Glomerular visceral epithelial cell (primary cell): ENCODE results near the gene JAML.

Experiments used
- DNase-seq: peaks from one replicate; pipeline ENCODE4 v3.0.0-alpha.2; 2016; ENCODE audit errors: extremely low spot score

The JAML gene

DNA sequence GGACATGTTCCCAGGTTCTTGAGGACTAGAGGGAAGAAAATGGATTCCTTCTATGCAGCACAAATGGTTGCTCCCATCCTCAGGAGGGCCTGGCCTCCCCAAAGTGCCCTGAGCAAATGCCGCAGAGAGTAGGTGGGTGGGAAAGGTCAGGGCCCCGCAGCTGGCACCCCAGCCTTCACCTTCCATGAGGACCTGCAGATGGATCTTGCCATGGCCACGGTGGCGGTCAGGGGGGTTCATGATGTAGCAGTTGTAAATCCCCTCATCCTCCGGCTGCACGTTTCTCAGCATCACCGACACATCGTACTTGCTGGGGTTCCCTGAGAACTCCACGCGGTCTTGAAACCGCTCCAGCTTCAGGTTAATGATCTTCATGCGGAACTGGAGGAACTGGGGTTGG is 56.9 kb downstream of the JAML start:
- DNase-seq = no peak

DNA sequence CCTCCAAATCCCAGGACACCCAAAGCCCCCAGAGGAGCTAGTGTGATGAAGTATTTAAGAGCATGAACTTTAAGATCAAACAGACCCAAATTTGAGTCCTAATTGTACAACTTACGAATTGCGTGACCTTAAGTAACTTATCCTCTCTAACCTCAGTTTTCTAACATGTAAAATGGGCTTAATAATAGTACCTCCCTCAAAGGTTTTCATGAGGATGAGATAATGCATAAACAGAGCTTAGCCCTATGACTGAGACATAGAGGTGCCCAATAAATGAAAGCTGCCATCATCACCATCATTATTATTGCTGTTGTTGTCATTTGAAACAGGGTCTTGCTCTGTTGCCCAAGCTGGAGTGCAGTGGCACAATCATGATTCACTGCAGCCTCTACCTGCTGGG is 57.6 kb downstream of the JAML start:
- DNase-seq = no peak

DNA sequence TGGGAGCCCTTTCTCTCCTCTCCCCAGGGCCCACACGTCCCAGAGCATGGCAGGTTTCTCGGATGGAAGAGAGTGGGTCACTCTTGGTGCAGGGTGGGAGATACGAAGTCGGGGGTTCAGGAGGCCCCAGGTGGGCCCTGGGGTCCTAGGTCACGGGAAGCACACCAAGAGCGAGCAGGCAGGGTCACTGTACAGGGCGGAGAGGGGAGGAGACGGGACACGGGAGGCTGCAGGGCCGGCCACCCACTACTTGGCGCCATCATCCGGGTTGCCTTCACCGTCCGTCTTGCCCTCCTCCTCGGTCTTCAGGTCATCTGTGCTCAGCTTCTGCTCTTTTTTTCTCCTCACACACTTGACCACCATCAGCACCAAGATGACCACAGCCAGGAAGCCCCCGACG is 58.2 kb downstream of the JAML start:
- DNase-seq = no peak

DNA sequence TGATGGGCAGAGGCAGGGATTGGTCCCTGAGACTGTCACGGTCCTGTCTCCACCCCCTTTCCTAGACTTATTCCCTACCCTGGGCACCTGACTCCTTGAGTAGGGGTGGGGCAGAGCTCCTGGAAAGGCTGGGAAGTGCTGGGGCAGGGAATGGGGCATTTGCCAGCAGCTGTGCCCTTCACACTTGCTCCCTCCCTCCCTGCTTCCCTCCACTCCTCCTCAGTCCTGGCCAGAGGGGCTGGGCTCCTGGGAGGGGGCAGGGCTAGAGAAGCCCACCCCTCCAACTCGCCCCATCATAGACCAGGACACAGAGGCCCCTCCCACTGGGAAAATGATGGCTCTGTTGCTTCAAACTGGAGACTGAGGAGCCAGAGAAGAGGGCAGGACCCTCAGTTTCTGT is 59.9 kb downstream of the JAML start:
- DNase-seq = no peak

DNA sequence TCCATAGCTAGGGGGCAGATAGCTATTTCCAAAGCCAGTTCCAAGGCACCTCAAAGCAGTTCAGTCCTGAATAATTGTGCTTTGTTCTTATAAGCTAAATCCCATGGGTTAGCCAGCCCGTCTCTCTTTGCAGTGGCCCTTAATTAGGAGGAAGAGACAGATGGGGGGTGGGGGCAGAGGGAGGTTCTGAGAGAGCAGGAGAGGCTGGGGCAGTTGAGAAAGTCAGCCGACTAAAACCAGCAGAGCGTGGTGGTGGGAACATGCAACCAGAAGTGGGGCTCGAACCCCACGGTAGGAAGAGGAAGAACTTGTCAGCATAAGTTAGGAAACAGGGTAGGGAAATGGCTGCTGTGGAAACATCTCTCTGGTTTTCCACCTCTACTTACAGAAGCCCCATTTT is 61.3 kb downstream of the JAML start:
- no peak for DNase-seq

GRCh38 chr11:118162846-118163245 is 62.0 kb downstream of the JAML start:
- DNase-seq = no peak

DNA sequence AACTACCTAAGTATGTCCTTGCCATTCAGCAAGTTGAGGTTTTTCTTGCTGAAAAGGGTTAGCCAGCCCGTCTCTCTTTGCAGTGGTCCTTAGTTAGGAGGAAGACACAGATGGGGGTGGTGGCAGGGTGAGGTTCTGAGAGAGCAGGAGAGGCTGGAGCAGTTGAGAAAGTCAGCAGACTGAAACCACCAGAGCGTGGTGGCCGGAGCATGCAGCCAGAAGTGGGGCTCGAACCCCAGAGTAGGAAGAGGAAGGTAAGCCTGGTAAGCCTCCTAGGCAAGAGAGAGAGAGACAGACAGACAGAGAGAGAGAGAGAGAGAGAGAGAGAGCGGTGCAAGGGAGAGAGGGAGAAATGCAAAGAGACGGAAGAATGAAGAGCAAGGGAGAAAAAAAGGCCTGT is 63.0 kb downstream of the JAML start:
- no peak for DNase-seq

- no peak for DNase-seq
Observed at GRCh38 chr11:118157186-118157895, 67.5 kb downstream of the JAML start.

GRCh38 chr11:118156531-118157185 is 68.2 kb downstream of the JAML start:
- no peak for DNase-seq

DNA sequence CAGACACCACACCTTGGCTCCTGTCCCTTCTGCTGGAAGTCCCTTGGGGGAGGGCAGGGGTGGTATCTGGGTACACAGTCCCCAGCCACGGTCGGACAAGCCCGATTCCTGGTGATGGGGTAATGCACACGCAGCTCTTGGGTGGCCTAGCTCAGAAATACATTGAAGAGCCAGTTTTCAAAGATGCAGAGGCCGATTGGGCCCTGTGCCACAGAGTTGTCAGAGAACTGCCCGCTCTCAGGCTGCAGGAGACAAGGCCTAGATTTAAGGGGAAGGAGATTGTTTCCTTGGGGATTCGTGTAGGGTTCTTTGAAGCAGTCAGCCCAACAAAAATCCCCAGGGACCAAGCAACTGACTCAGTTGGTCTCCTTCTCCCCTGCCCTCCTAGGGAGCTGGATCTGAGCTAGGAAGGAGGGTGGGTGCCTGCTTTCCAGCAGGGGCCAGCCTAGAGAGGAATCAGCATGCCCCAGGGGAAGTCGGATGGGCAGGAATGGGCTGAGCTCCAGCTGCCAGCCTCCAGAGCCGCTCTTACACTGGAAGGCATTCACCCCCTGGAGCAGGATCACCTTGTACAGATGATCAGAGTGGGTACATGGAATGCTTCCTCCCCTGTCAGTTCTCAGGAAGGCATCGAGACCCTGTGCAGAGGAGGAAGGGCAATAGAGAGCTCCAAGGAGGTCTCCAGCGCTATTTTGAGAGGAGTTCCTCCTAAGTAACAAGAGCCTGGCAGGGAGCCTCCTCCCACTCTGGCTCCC is 68.9 kb downstream of the JAML start:
- no peak for DNase-seq

- DNase-seq = no peak
Observed at GRCh38 chr11:118154641-118155040, 70.2 kb downstream of the JAML start.

DNA sequence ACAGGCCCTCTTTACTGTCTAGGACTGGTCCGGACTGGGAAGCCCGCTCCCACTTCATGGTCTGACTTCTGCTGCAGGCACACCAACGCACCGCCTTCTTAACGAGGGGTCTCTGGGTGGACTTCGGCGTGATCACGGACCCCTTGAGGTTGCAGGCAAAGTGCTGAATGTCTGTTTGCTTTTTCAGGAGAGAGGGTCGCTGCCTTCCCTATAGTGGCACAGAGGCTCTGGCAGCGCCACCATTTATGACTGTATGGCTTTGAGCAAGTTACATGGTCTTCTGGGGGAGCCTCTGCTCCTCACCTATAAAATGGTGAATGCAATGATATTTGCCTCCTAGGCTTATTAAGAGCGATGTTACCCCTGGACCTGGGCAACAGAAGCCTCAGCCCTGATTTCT is 70.8 kb downstream of the JAML start:
- no peak for DNase-seq

- DNase-seq = no peak
Observed at GRCh38 chr11:118153516-118153915, 71.3 kb downstream of the JAML start.

GRCh38 chr11:118152552-118153471 is 72.0 kb downstream of the JAML start, which contains the start of gene SCN4B:
SCN4B (minus strand) TSS chr11:118152823; CDS start chr11:118152673, 150 bp downstream.
- peak; percentile 54 for DNase-seq

DNA sequence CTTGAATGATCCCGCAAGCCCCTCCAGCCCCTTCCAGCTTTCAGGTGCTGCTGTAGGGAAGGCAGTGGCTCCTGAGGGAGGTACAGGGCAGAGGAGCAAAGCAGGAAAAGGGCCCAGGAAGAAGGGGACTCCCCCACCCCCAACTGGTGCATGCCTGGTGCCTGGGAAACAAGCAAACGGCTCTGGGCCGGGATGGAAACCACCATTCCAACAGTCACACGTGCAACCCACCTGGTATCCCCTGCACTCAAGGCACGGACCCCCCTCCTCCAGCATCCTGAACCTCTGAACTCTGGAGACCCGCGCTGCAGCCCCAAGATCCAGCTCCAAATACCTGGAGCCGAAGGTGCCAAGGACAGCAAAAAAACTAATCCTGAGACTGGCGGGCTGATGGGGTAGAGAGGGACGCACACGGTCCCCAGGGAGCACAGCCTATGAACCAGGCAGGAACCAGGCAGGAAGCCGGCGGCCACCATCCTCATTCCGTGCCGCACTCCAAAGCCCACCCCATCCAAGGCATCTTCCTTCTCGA is 72.7 kb downstream of the JAML start:
- DNase-seq = no peak

DNA sequence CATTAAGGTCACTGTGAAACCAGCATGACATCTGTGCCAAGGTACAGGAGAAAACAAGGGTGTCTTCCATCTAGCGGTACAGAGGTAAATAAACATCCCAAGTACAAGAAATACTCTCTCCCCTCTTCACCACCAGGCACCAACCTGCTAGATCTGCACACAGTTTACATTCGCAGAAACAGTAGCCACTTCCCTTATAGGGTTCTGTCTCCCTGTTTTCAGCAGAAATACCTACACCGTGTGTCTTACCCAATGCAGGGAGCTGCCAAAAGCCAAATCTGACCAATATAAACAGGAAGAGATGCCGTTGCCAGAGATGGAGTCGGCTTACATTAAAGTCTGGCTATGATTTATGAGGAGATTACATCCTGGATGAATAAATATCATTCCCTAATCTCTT is 73.4 kb downstream of the JAML start:
- DNase-seq = no peak

DNA sequence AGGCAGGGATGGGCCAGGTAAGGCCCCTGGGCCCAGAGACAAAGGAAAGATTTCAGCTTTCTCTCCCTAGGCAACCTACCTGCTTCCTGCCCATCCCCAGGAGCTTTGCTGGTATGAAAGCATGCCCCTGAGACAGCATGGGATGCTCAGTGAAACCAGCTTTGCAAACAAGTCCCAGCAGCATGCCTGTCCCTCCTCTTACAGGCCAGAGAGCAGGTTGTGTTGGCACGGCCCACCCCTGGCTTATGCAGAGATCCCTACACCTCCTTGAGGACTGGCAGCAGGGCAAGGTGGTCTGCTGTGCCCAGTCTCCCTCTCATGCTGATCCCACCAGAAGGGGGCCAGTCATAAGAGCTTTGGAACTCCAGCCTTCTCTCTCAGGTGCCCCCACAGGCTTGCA is 75.3 kb downstream of the JAML start:
- no peak for DNase-seq

- no peak for DNase-seq
Observed at GRCh38 chr11:118148856-118149255, 76.0 kb downstream of the JAML start.

GRCh38 chr11:118148240-118148639 is 76.6 kb downstream of the JAML start:
- DNase-seq = no peak

- no peak for DNase-seq
Observed at GRCh38 chr11:118147502-118147901, 77.3 kb downstream of the JAML start.

DNA sequence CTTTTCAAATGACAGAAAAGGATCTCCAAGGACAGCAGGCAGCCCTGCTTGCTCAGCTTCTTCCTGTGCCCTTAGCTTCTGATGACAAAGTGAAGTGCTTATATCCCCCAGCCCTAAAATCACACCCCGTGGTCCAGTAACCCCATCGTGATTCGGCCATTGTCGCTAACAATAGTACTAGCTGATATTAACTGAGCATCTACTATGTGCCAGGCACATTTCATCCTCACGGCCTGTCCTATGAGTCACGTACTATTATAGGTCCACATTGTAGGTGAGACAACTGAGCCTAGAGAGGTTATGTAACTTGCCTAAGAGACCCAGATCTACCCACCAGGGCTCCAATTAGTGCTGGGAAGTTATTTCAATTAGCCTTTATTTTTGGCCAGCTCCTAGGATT is 78.3 kb downstream of the JAML start:
- no peak for DNase-seq
